Calu3 (cell line): ENCODE measurements around the gene PVRIG. TPM values are rescaled to one million over a fixed set of nuclear protein-coding genes. Genes with fewer than 3 reads are reported as not detected.
A peak's percentile ranks its signal among the peaks of the same experiment; 100 is the strongest.
"Not testable (repeated sequence)": the region's sequence is repeated elsewhere in the genome, so short reads cannot be mapped to it uniquely, and the experiment has no call there.

Experiments
- BruUV-seq: library from RNA; stranded (reverse); fragments of 400-500 nt; replicated peaks from 2 replicates; lab custom pipeline; 2021; lab: Mats Ljungman, UMichigan
- CTCF ChIA-PET: fragments of 300-600 bp; sonication (Branson Sonifier 250); formaldehyde crosslinking; loops from one replicate; lab custom pipeline; 2022; ENCODE audit warnings: antibody characterized with exemption; lab: Charles Lee
- DNase-seq: peaks from one replicate; pipeline ENCODE4 v3.0.0; 2022
- H3K27ac Mint-ChIP-seq: one replicate; pipeline ENCODE4 v1.8.0; 2022; ENCODE audit warnings: mixed read lengths; ENCODE audit not compliant: unreplicated experiment
- H3K27me3 Mint-ChIP-seq: one replicate; pipeline ENCODE4 v1.8.0; 2022; ENCODE audit warnings: mixed read lengths; ENCODE audit not compliant: unreplicated experiment
- H3K36me3 Mint-ChIP-seq: one replicate; pipeline ENCODE4 v1.8.0; 2022; ENCODE audit warnings: mild to moderate bottlenecking, moderate library complexity, mixed read lengths; ENCODE audit not compliant: insufficient read depth, unreplicated experiment
- H3K4me1 Mint-ChIP-seq: one replicate; pipeline ENCODE4 v1.8.0; 2022; ENCODE audit warnings: mild to moderate bottlenecking, low read depth, mixed read lengths; ENCODE audit not compliant: unreplicated experiment
- H3K4me3 Mint-ChIP-seq: one replicate; pipeline ENCODE4 v1.8.0; 2022; ENCODE audit warnings: mild to moderate bottlenecking, low read depth, moderate library complexity, mixed read lengths; ENCODE audit not compliant: unreplicated experiment
- H3K9me3 Mint-ChIP-seq: one replicate; pipeline ENCODE4 v1.8.0; 2022; ENCODE audit warnings: low read depth, mixed read lengths; ENCODE audit not compliant: unreplicated experiment
- CTCF ChIP-seq: fragments of 200-600 bp; IDR thresholded peaks from one replicate; pipeline ENCODE4 v1.8.0; 2022; ENCODE audit warnings: antibody characterized with exemption; ENCODE audit not compliant: unreplicated experiment
- intact Hi-C: fragments of 100-400 bp; cut with micrococcal nuclease; formaldehyde crosslinking; loops from one replicate; pipeline ENCODE4 v1.10.0; 2022; ENCODE audit not compliant: unreplicated experiment
- total RNA-seq: library from RNA; stranded (reverse); gene quantifications from 2 replicates; pipeline ENCODE4 v1.2.3, GENCODE V29; 2022

The PVRIG gene
- total RNA-seq, 1 experiment from 2014 or later, result not detected

GRCh38 chr7:100212631-100213286 lies 7.0 kb upstream of the PVRIG start:
- no peaks in the 10 kb centered on the region for H3K9me3 Mint-ChIP-seq
- intact Hi-C loops, result loop anchor here (5.0 kb wide), 1 partner anchor 80 kb away; no protein-coding TSS in a partner anchor
- TF ChIP-seq CTCF, result no peak
- DNase-seq, result no peak
- H3K4me3 Mint-ChIP-seq, result no peak overlapping the region
- no peaks in the 10 kb centered on the region for H3K36me3 Mint-ChIP-seq
- no peak overlapping the region for H3K27ac Mint-ChIP-seq
- peaks cover 6% of the 10 kb centered on the region for H3K4me1 Mint-ChIP-seq
- H3K27me3 Mint-ChIP-seq, result peaks cover 40% of the 10 kb centered on the region
- CTCF ChIA-PET, result no interaction called here
- no TSS peak for BruUV-seq

- no peaks in the 10 kb centered on the region for H3K9me3 Mint-ChIP-seq
- H3K27me3 Mint-ChIP-seq, result peaks cover 33% of the 10 kb centered on the region
- no peak for DNase-seq
- CTCF ChIA-PET, result no interaction called here
- H3K27ac Mint-ChIP-seq, result no peak overlapping the region
- intact Hi-C loops, result loop anchor here (5.0 kb wide), 1 partner anchor 81 kb away; no protein-coding TSS in a partner anchor
- no peaks in the 10 kb centered on the region for H3K36me3 Mint-ChIP-seq
- peaks cover 6% of the 10 kb centered on the region for H3K4me1 Mint-ChIP-seq
- no peak for TF ChIP-seq CTCF
- no TSS peak for BruUV-seq
- H3K4me3 Mint-ChIP-seq, result no peak overlapping the region
These were observed 6.1 kb upstream of the PVRIG start for GRCh38 chr7:100213672-100214071.

- intact Hi-C loops, result loop anchor here (5.0 kb wide), 1 partner anchor 82 kb away; no protein-coding TSS in a partner anchor
- H3K9me3 Mint-ChIP-seq, H3K4me3 Mint-ChIP-seq, H3K4me1 Mint-ChIP-seq, CTCF ChIA-PET, H3K27ac Mint-ChIP-seq, DNase-seq, H3K36me3 Mint-ChIP-seq, BruUV-seq: not testable (repeated sequence)
- H3K27me3 Mint-ChIP-seq, result peaks cover 26% of the 10 kb centered on the region
These were observed 5.4 kb upstream of the PVRIG start for GRCh38 chr7:100214356-100214755.

GRCh38 chr7:100215895-100216294 lies 3.9 kb upstream of the PVRIG start:
- DNase-seq, result no peak
- Mint-ChIP-seq H3K27ac (no peak overlapping the region), H3K4me3 (no peak overlapping the region), H3K4me1 (peaks cover 6% of the 10 kb centered on the region), H3K36me3 (peaks cover 4% of the 10 kb centered on the region), H3K27me3 (peaks cover 13% of the 10 kb centered on the region), H3K9me3 (no peaks in the 10 kb centered on the region)
- TF ChIP-seq CTCF, result no peak
- BruUV-seq, result no TSS peak
- CTCF ChIA-PET, result no interaction called here
- intact Hi-C loops, result no loop called here

GRCh38 chr7:100217934-100218333 lies 1.8 kb upstream of the PVRIG start:
- intact Hi-C loops, H3K27me3 Mint-ChIP-seq: not testable (repeated sequence)

More at GRCh38 chr7:100217934-100218333, 1.8 kb upstream of the PVRIG start:
- not testable (repeated sequence) for H3K36me3 Mint-ChIP-seq, BruUV-seq, H3K4me1 Mint-ChIP-seq, H3K27ac Mint-ChIP-seq, H3K9me3 Mint-ChIP-seq
- H3K4me3 Mint-ChIP-seq, result peak overlapping the region; percentile 19
- CTCF ChIA-PET, result interaction anchor here (0.9 to 1.0 kb wide), 2 partner anchors 85 to 87 kb away, joined by 4 to 6 read pairs; no protein-coding TSS in a partner anchor
- DNase-seq, result peak; percentile 85
